Osteoblast (primary cell): ENCODE results near the gene TOMM6. TPM values are rescaled to one million over a fixed set of nuclear protein-coding genes. Genes with fewer than 3 reads are reported as not detected.

Experiments used
- DNase-seq: peaks from one replicate; pipeline ENCODE4 v3.0.0; 2011; ENCODE audit warnings: low spot score, mixed read lengths; ENCODE audit not compliant: insufficient read length; ENCODE audit errors: missing footprints
- H2AFZ ChIP-seq: 2 replicates; pipeline ENCODE4 v1.6.0; 2011; ENCODE audit warnings: mild to moderate bottlenecking, low read length
- H3K27ac ChIP-seq: 2 replicates; pipeline ENCODE4 v1.5.1; 2011; ENCODE audit warnings: mild to moderate bottlenecking, low read depth, low read length, moderate library complexity
- H3K27me3 ChIP-seq: 2 replicates; pipeline ENCODE4 v1.6.0; 2012; ENCODE audit warnings: mild to moderate bottlenecking, control low read depth, inconsistent platforms, low read length, moderate library complexity; ENCODE audit not compliant: insufficient read depth
- H3K36me3 ChIP-seq: 2 replicates; pipeline ENCODE4 v1.5.1; 2011; ENCODE audit warnings: mild to moderate bottlenecking, low read length, control low read depth, moderate library complexity; ENCODE audit not compliant: insufficient read depth
- H3K4me1 ChIP-seq: 2 replicates; pipeline ENCODE4 v1.5.1; 2011; ENCODE audit warnings: mild to moderate bottlenecking, low read length, control low read depth, moderate library complexity; ENCODE audit not compliant: insufficient read depth
- H3K4me2 ChIP-seq: 2 replicates; pipeline ENCODE4 v1.6.0; 2011; ENCODE audit warnings: mild to moderate bottlenecking, low read length; ENCODE audit not compliant: insufficient read depth
- H3K4me3 ChIP-seq: fragments of 200-600 bp; sonication (generic); 3 replicates; pipeline ENCODE4 v1.5.1; 2012; ENCODE audit warnings: mild to moderate bottlenecking, low read length, inconsistent platforms; ENCODE audit not compliant: insufficient read depth
- H3K79me2 ChIP-seq: 2 replicates; pipeline ENCODE4 v1.6.0; 2012; ENCODE audit warnings: mild to moderate bottlenecking, low read length, control low read depth, inconsistent platforms; ENCODE audit not compliant: insufficient read depth
- H3K9me3 ChIP-seq: 2 replicates; pipeline ENCODE4 v1.5.1; 2011; ENCODE audit warnings: low read depth, low read length, control low read depth
- H4K20me1 ChIP-seq: 2 replicates; pipeline ENCODE4 v1.6.0; 2012; ENCODE audit warnings: mild to moderate bottlenecking, low read length, control low read depth; ENCODE audit not compliant: insufficient read depth
- total RNA-seq: library from RNA; depleted of rRNA; stranded (reverse); fragments of >200 nt; gene quantifications from 2 replicates; pipeline ENCODE4 v1.2.3, GENCODE V29; 2012
- TF ChIP-seq, protein P1 (sequence below): IDR thresholded peaks from 2 replicates; pipeline ENCODE4 v1.5.1; 2011; ENCODE audit warnings: mild to moderate bottlenecking, low read depth, low read length, moderate library complexity; ENCODE audit errors: extremely low read depth

The TOMM6 gene
- total RNA-seq, 1 donor: 54.6 TPM

DNA sequence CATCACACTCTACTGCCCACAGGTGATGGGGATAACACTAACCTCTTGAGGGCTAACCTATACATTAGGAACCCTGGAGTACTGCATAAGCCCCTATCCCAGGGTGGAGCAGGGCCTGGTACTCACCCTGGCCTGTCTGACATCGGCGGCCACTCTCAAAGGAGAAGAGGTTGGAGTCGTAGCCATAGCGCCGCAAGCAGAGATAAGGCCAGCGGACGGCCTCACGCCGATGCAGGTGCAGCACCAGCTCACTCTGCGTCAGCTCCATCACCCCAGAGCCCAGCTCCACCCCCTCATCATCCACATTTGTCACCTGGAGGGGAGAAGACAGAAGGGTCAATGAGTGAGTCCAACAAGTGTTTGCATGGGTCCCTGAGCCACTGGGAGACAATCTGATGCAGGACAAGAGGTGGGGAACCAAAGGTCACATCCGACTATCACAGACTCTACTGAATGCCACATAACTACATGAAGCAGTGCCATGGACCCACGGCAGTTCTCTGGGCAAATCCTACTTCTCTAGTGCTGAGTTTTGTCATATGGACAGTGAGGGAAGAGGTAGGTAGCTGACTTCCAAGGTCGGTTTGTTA is 12.1 kb upstream of the TOMM6 start:
- Histone ChIP-seq H3K27me3 (no peaks in the 10 kb centered on the region), H3K4me2 (no peak overlapping the region), H3K9me3 (no peaks in the 10 kb centered on the region), H2AFZ (no peak overlapping the region), H3K4me3 (no peak overlapping the region), H3K36me3 (peaks cover 51% of the 10 kb centered on the region), H3K79me2 (peaks cover 7% of the 10 kb centered on the region), H3K27ac (no peak overlapping the region), H3K4me1 (peaks cover 8% of the 10 kb centered on the region), H4K20me1 (peaks cover 5% of the 10 kb centered on the region)
- peak; percentile 58 for DNase-seq
- TF ChIP-seq, protein P1, sequence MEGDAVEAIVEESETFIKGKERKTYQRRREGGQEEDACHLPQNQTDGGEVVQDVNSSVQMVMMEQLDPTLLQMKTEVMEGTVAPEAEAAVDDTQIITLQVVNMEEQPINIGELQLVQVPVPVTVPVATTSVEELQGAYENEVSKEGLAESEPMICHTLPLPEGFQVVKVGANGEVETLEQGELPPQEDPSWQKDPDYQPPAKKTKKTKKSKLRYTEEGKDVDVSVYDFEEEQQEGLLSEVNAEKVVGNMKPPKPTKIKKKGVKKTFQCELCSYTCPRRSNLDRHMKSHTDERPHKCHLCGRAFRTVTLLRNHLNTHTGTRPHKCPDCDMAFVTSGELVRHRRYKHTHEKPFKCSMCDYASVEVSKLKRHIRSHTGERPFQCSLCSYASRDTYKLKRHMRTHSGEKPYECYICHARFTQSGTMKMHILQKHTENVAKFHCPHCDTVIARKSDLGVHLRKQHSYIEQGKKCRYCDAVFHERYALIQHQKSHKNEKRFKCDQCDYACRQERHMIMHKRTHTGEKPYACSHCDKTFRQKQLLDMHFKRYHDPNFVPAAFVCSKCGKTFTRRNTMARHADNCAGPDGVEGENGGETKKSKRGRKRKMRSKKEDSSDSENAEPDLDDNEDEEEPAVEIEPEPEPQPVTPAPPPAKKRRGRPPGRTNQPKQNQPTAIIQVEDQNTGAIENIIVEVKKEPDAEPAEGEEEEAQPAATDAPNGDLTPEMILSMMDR: no peak

DNA sequence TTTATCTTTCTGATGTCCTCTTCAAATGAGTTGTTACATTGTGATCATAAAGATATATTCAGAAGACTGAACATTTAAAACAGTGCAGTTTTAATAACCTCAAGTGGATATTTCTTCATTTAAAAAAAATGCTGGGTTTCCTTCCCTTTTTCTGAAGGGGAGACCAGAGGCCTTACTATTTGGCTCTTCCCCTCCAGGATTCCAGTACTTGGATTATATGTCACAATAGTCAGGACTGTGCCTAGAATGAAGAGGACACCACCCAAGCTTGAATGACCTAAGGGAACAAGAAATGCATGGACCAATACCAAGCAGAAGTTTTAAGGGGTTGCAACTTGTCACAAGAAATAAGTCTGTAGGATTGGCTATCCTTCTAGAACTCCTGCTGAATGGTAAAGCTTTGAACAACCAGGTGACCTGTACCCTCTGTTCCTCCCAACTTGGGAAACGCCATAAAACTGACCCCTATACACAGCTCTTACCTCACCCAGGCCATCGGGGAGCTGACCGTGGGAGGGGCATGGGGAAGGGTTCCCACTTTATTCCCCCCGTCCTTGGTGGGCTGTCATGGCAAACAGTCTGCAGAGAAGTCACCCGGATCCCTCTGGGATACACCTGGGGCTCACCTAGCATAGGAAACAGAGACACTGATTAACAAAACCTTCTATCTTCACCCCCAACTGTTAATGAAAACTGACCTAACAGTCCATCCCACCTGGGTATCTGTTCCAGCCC is 9.8 kb upstream of the TOMM6 start:
- Histone ChIP-seq H4K20me1 (peaks cover 5% of the 10 kb centered on the region), H3K79me2 (peaks cover 7% of the 10 kb centered on the region), H2AFZ (no peak overlapping the region), H3K27ac (no peak overlapping the region), H3K27me3 (no peaks in the 10 kb centered on the region), H3K9me3 (no peaks in the 10 kb centered on the region), H3K4me3 (no peak overlapping the region), H3K4me2 (no peak overlapping the region), H3K36me3 (peaks cover 37% of the 10 kb centered on the region), H3K4me1 (peaks cover 14% of the 10 kb centered on the region)
- TF ChIP-seq, protein P1: no peak
- DNase-seq: no peak

DNA sequence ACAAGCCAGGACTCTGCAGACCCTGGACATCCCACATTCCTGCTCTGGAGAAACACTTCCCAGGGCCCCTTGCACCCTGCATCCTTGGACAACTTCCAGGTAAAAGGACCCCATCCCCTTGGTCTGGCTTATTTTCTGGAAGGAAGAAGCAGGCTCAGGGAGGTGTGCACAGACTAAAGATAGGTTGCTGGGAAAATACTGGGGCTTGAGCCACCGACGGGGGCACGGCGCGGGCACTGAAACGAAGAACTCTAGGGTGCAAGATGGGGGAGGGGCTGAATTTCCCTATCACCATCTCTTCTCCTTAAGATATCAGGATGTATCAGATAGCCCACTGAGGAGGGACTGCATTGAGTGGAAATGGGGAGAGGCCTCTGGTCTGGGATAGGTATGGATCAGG is 8.6 kb upstream of the TOMM6 start:
- H3K79me2 ChIP-seq: peaks cover 7% of the 10 kb centered on the region
- no peaks in the 10 kb centered on the region for H3K9me3 ChIP-seq
- no peak for DNase-seq
- H3K4me3 ChIP-seq: peak overlapping the region; percentile 81
- peak overlapping the region; percentile 84 for H2AFZ ChIP-seq
- H3K4me1 ChIP-seq: peaks cover 14% of the 10 kb centered on the region
- peaks cover 33% of the 10 kb centered on the region for H3K36me3 ChIP-seq
- peaks cover 5% of the 10 kb centered on the region for H4K20me1 ChIP-seq
- H3K27me3 ChIP-seq: no peaks in the 10 kb centered on the region
- H3K27ac ChIP-seq: no peak overlapping the region
- TF ChIP-seq, protein P1: no peak
- H3K4me2 ChIP-seq: peak overlapping the region; percentile 99

DNA sequence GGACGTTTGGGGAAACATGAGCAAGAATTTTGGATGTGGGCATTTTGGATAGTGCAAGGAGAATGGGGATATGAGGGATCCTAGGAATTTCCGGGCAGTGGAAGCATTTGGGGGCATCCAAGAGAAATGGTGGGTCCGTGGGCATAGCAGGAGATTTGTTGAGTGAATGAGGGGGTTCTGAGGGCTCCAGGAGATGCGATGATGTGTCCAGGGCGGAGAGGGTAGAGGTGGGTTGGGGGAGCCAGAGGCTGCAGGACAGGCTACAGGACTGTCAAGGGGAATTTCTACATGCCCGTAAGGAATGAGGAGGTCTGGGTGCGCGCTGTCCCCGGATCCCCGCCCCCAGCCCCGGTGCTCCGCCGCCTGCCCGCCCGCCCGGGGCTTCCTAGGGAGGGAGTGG is 8.2 kb upstream of the TOMM6 start:
- Histone ChIP-seq H3K4me1 (peaks cover 14% of the 10 kb centered on the region), H3K4me3 (peak overlapping the region; percentile 81), H2AFZ (peak overlapping the region; percentile 84), H3K4me2 (peak overlapping the region; percentile 99), H3K9me3 (no peaks in the 10 kb centered on the region), H4K20me1 (peaks cover 3% of the 10 kb centered on the region), H3K27ac (no peak overlapping the region), H3K36me3 (peaks cover 29% of the 10 kb centered on the region), H3K27me3 (no peaks in the 10 kb centered on the region), H3K79me2 (peaks cover 7% of the 10 kb centered on the region)
- TF ChIP-seq, protein P1: no peak
- peak; percentile 90 for DNase-seq
